HFFc6 (cell line): ENCODE measurements around the gene CLPX. TPM values are rescaled to one million over a fixed set of nuclear protein-coding genes. Genes with fewer than 3 reads are reported as not detected.

ENCODE experiments used
- DNase-seq: peaks from one replicate; pipeline ENCODE4 v3.0.0-alpha.2; 2018
- H3K27ac Mint-ChIP-seq: 2 replicates; pipeline ENCODE4 v1.8.0; 2020; ENCODE audit warnings: mild to moderate bottlenecking, mixed read lengths
- H3K27me3 Mint-ChIP-seq: 2 replicates; pipeline ENCODE4 v1.8.0; 2021; ENCODE audit warnings: mild to moderate bottlenecking, moderate library complexity, mixed read lengths; ENCODE audit not compliant: insufficient read depth
- H3K36me3 Mint-ChIP-seq: 2 replicates; pipeline ENCODE4 v1.8.0; 2021; ENCODE audit warnings: low read depth, mixed read lengths
- H3K4me1 Mint-ChIP-seq: 2 replicates; pipeline ENCODE4 v1.8.0; 2020; ENCODE audit warnings: low read depth, mixed read lengths
- H3K4me3 Mint-ChIP-seq: 2 replicates; pipeline ENCODE4 v1.8.0; 2020; ENCODE audit warnings: mild to moderate bottlenecking, moderate library complexity, mixed read lengths
- H3K9me3 Mint-ChIP-seq: 2 replicates; pipeline ENCODE4 v1.8.0; 2020; ENCODE audit warnings: mild to moderate bottlenecking, mixed read lengths
- total RNA-seq, 6 experiments: library from RNA; stranded (reverse); fragmentation: NEBNext Ultra II Directional; extraction: Animal tissue kit (Norgen Biotek cat#: 25700); gene quantifications; 2 replicates in 1 of 6; 3 replicates in 5 of 6; pipeline ENCODE4 v1.2.3, GENCODE V29; 2021
- TF ChIP-seq, protein P1 (sequence below): fragments of 200-600 bp; sonication (generic); IDR thresholded peaks from 2 replicates; pipeline ENCODE4 v1.5.0; 2021; ENCODE audit warnings: antibody characterized with exemption, mild to moderate bottlenecking

CLPX gene
- total RNA-seq, 6 experiments from 2014 or later: 35.1 to 42.0 (median 39.4) TPM

DNA sequence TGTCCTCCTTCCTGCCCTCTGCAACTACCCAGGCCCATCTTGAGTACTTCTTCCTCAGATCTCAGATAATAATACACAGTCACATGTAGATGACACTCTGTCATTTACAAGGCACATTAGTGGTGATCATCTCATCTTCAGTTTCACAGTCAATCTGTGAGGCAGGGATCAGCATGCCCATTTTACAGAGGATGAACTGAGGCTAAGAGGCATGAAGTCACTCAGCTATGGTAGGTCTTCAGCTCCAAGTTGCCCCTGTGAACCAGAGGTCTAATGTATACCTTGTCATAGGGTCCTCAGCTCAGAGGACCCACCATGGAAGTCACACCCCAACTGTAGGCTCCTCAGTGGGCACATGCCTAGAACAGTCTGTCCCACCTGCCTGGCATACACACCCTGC is 30.4 kb upstream of the CLPX start:
- H3K4me1 Mint-ChIP-seq: no peaks in the 10 kb centered on the region
- H3K27ac Mint-ChIP-seq: no peak overlapping the region
- no peaks in the 10 kb centered on the region for H3K9me3 Mint-ChIP-seq
- TF ChIP-seq, protein P1, sequence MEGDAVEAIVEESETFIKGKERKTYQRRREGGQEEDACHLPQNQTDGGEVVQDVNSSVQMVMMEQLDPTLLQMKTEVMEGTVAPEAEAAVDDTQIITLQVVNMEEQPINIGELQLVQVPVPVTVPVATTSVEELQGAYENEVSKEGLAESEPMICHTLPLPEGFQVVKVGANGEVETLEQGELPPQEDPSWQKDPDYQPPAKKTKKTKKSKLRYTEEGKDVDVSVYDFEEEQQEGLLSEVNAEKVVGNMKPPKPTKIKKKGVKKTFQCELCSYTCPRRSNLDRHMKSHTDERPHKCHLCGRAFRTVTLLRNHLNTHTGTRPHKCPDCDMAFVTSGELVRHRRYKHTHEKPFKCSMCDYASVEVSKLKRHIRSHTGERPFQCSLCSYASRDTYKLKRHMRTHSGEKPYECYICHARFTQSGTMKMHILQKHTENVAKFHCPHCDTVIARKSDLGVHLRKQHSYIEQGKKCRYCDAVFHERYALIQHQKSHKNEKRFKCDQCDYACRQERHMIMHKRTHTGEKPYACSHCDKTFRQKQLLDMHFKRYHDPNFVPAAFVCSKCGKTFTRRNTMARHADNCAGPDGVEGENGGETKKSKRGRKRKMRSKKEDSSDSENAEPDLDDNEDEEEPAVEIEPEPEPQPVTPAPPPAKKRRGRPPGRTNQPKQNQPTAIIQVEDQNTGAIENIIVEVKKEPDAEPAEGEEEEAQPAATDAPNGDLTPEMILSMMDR: no peak
- no peak for DNase-seq
- no peak overlapping the region for H3K4me3 Mint-ChIP-seq
- peaks cover 12% of the 10 kb centered on the region for H3K27me3 Mint-ChIP-seq
- no peaks in the 10 kb centered on the region for H3K36me3 Mint-ChIP-seq

DNA sequence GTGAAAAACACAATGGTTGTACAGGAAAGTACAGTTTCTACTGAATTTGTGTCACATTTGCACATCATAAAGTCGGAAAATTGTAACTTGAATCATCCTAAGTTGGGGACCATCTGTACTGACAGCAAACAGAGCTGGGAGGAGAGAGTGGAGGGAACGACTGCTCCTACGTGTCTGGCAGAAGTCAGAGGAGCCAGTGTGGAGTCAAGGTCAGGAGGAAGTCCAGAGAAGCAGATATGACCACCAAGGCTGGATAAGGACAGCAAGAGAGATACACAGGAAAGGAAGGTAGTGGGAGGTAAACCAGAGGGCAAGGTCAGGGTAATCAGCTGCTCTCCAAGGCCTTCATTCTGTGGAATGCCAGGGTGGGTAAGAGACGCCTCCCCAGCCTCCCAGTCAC is 28.9 kb upstream of the CLPX start:
- no peak overlapping the region for H3K4me3 Mint-ChIP-seq
- H3K27me3 Mint-ChIP-seq: peaks cover 18% of the 10 kb centered on the region
- no peak overlapping the region for H3K27ac Mint-ChIP-seq
- no peak for DNase-seq
- H3K9me3 Mint-ChIP-seq: no peaks in the 10 kb centered on the region
- TF ChIP-seq, protein P1: no peak
- no peaks in the 10 kb centered on the region for H3K4me1 Mint-ChIP-seq
- H3K36me3 Mint-ChIP-seq: no peaks in the 10 kb centered on the region

DNA sequence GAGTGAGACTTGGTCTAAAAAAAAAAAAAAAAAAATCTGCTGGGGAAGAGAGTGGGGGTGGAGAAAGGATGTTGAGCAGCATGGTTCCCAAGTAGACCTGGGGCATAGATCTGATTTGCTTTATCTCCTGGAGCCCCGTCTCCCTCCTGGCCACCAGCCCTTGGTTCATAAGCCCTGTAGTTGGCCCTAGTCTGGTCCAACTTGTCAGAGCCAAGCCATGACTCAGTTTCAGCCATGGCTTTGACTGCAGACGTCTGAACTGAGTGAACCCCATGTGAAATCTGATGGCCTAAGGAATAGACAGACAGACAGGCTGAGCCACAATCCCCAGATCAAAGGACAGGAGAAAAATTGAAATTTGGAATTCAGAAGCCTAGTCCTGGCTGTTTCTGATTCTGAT is 28.1 kb upstream of the CLPX start:
- Mint-ChIP-seq H3K4me3 (no peak overlapping the region), H3K27me3 (peaks cover 19% of the 10 kb centered on the region), H3K9me3 (no peaks in the 10 kb centered on the region), H3K27ac (no peak overlapping the region), H3K36me3 (no peaks in the 10 kb centered on the region), H3K4me1 (no peaks in the 10 kb centered on the region)
- DNase-seq: no peak
- TF ChIP-seq, protein P1: no peak

DNA sequence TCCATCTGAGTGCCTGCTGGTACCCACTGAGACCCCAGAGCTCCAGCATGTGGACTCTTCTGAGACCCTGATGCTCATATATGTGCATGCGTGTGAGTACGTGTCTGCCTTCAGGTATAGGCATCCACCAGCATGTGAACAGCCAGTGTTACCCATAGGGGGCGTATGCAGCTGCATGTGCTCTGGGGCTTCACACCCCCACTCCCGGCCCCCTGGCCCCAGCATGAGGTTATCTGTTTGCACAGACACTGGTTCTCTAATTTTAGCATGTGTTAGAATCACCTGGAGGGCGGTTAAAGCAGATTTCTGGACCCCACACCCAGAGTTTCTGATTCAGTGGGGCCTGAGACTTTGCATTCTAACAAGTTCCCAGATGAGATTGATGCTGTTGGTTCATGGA is 27.0 kb upstream of the CLPX start:
- DNase-seq: no peak
- Mint-ChIP-seq H3K27ac (no peak overlapping the region), H3K4me1 (no peaks in the 10 kb centered on the region), H3K27me3 (peaks cover 19% of the 10 kb centered on the region), H3K9me3 (no peaks in the 10 kb centered on the region), H3K4me3 (no peak overlapping the region), H3K36me3 (no peaks in the 10 kb centered on the region)
- TF ChIP-seq, protein P1: peak; percentile 71

DNA sequence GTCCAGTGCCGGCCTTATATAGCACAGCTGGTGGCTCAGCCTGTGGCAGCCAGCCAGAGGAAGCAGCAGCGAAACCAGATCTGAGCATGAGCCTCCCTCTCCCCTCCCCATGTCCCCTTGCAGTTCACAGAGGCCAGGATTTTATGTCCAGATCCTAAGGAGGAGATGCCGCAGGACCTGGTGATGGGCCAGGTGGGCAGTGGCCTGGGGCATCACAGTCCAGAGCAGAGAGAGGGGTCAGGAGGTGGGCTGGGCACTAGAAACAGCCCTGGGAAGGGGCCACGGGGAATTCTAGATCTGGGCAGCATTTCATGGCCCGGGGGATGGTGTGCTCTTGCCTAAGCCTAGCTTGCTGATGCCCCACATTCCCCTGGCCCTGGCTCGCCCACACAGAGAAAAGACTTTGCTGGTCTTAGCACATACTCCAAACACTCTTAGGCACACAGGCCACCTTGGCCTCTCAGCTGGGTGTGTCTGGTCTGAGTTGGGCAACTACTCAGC is 26.4 kb upstream of the CLPX start:
- DNase-seq: no peak
- Mint-ChIP-seq H3K36me3 (no peaks in the 10 kb centered on the region), H3K27me3 (peaks cover 22% of the 10 kb centered on the region), H3K27ac (no peak overlapping the region), H3K4me3 (no peak overlapping the region), H3K4me1 (no peaks in the 10 kb centered on the region), H3K9me3 (no peaks in the 10 kb centered on the region)
- TF ChIP-seq, protein P1: no peak
